WTC11 (cell line): ENCODE data around the gene SPOCD1.

Source experiments
- ETV6 ChIP-seq: sonication (generic); formaldehyde crosslinking; IDR thresholded peaks from 2 replicates; pipeline ENCODE4 v1.8.1; 2022; ENCODE audit warnings: mild to moderate bottlenecking, missing genetic modification reagents
- USF1 ChIP-seq: sonication (generic); formaldehyde crosslinking; IDR thresholded peaks from 2 replicates; pipeline ENCODE4 v1.8.0; 2022; ENCODE audit warnings: mild to moderate bottlenecking, missing genetic modification reagents
- TF ChIP-seq, protein P1 (sequence below): fragments of 200-600 bp; IDR thresholded peaks from 2 replicates; pipeline ENCODE4 v1.8.0; 2022; ENCODE audit warnings: antibody characterized with exemption

- TF ChIP-seq ETV6 (CRISPR knock-in tag), result no peak
- TF ChIP-seq, protein P1, sequence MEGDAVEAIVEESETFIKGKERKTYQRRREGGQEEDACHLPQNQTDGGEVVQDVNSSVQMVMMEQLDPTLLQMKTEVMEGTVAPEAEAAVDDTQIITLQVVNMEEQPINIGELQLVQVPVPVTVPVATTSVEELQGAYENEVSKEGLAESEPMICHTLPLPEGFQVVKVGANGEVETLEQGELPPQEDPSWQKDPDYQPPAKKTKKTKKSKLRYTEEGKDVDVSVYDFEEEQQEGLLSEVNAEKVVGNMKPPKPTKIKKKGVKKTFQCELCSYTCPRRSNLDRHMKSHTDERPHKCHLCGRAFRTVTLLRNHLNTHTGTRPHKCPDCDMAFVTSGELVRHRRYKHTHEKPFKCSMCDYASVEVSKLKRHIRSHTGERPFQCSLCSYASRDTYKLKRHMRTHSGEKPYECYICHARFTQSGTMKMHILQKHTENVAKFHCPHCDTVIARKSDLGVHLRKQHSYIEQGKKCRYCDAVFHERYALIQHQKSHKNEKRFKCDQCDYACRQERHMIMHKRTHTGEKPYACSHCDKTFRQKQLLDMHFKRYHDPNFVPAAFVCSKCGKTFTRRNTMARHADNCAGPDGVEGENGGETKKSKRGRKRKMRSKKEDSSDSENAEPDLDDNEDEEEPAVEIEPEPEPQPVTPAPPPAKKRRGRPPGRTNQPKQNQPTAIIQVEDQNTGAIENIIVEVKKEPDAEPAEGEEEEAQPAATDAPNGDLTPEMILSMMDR, result no peak
- no peak for TF ChIP-seq USF1
Observed at GRCh38 chr1:31785020-31785946, 30.5 kb downstream of the SPOCD1 start.
